SH-SY5Y (cell line): ENCODE measurements around the gene PPT1.

Source experiments
- GATA2 ChIP-seq: IDR thresholded peaks from 2 replicates; pipeline ENCODE4 v1.6.1; 2011; ENCODE audit warnings: mild to moderate bottlenecking, low read depth, low read length
- GATA3 ChIP-seq: IDR thresholded peaks from 2 replicates; pipeline ENCODE4 v1.6.1; 2011; ENCODE audit warnings: low read depth, mild to moderate bottlenecking, low read length, moderate library complexity

DNA sequence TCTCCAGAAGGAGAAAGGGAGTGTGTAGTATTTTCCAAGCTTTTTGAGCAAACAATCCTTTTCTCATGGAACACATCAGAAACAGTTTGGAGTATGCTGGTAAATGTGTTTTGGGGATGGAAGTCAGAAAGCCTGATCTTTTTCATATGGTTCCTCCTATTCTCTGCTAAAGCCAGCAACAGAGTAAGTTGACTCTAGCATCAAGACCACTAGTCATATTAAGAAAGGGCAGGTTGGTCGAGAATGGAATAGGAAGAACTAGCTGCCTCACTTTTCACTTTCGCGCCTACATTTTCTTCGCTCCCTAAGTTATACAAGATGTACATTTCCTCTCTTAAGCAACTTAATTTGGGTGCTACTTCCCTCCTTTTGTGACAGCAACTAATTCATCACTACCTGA is 24.0 kb downstream of the PPT1 start:
- TF ChIP-seq GATA3 = no peak
- no peak for TF ChIP-seq GATA2
